Activated CD4-positive, alpha-beta memory T cell treated with anti-CD3 and anti-CD28 coated beads, Interleukin-2, amount 10 ng/mL, durations not matched to agents 7 days and 5 days (primary cell): ENCODE results near the gene DNAJC1. TPM values are rescaled to one million over a fixed set of nuclear protein-coding genes. Genes with fewer than 3 reads are reported as not detected.
"Not testable (repeated sequence)": the region's sequence is repeated elsewhere in the genome, so short reads cannot be mapped to it uniquely, and the experiment has no call there.

Experiments
- CTCF ChIA-PET: fragments of 350-600 bp; sonication (Branson Sonifier 250); formaldehyde crosslinking; loops from one replicate; lab custom pipeline; 2021; ENCODE audit warnings: antibody characterized with exemption, inconsistent platforms; lab: Charles Lee
- POLR2A ChIA-PET: fragments of 350-600 bp; sonication (Branson Sonifier 250); formaldehyde crosslinking; loops from one replicate; lab custom pipeline; 2021; ENCODE audit warnings: antibody characterized with exemption; lab: Charles Lee
- DNase-seq: peaks from one replicate; pipeline ENCODE4 v3.0.0-alpha.2; 2020
- H3K27ac Mint-ChIP-seq: one replicate; pipeline ENCODE4 v1.8.0; 2021; ENCODE audit warnings: mild to moderate bottlenecking, mixed read lengths
- H3K27me3 Mint-ChIP-seq: one replicate; pipeline ENCODE4 v1.8.0; 2021; ENCODE audit warnings: mixed read lengths
- H3K36me3 Mint-ChIP-seq: one replicate; pipeline ENCODE4 v1.8.0; 2021; ENCODE audit warnings: low read depth, mixed read lengths
- H3K4me1 Mint-ChIP-seq: one replicate; pipeline ENCODE4 v1.8.0; 2021; ENCODE audit warnings: mixed read lengths
- H3K4me3 Mint-ChIP-seq: one replicate; pipeline ENCODE4 v1.8.0; 2021; ENCODE audit warnings: mild to moderate bottlenecking, mixed read lengths
- H3K9me3 Mint-ChIP-seq: one replicate; pipeline ENCODE4 v1.8.0; 2021; ENCODE audit warnings: mixed read lengths
- total RNA-seq, 2 experiments: library from RNA; stranded (reverse); gene quantifications; one replicate each; pipeline ENCODE4 v1.2.3, GENCODE V29; 2021

Gene DNAJC1
- 10 to 100 TPM; 35.7 to 38.9 TPM for total RNA-seq

- Mint-ChIP-seq H3K27ac (peak within 1 kb of the TSS; percentile 93), H3K4me3 (peak within 1 kb of the TSS; percentile 96), H3K9me3 (no peaks in the 10 kb centered on the region), H3K27me3 (peaks cover 9% of the 10 kb centered on the region), H3K4me1 (peaks cover 30% of the 10 kb centered on the region), H3K36me3 (peaks cover 13% of the 10 kb centered on the region)
- CTCF ChIA-PET: interaction anchor here (0.6 to 3.4 kb wide), 11 partner anchors 9 to 986 kb away, joined by 3 to 35 read pairs (median 5); partner anchors contain the start of gene COMMD3
- POLR2A ChIA-PET: interaction anchor here (0.7 to 4.0 kb wide), 28 partner anchors 10 to 1093 kb away, joined by 3 to 26 read pairs (median 5); partner anchors contain the start of genes BMI1, COMMD3, SKIDA1 and SPAG6
- DNase-seq: peak; percentile 98
These were observed at the start of gene DNAJC1 for GRCh38 chr10:22003177-22003963. Gene DNAJC1 (minus strand): TSS chr10:22003730. CDS start chr10:22003434, 296 bp downstream.

- Mint-ChIP-seq H3K4me3 (no peak overlapping the region), H3K36me3 (no peaks in the 10 kb centered on the region), H3K4me1 (no peaks in the 10 kb centered on the region), H3K27ac (no peak overlapping the region), H3K27me3 (no peaks in the 10 kb centered on the region), H3K9me3 (peaks cover 5% of the 10 kb centered on the region)
- POLR2A ChIA-PET: no interaction called here
- no peak for DNase-seq
- CTCF ChIA-PET: no interaction called here
These were observed 49.5 kb upstream of the DNAJC1 start for GRCh38 chr10:22053048-22053447.

- Mint-ChIP-seq H3K9me3 (peaks cover 5% of the 10 kb centered on the region), H3K4me3 (no peak overlapping the region), H3K27me3 (no peaks in the 10 kb centered on the region), H3K4me1 (no peaks in the 10 kb centered on the region), H3K36me3 (no peaks in the 10 kb centered on the region), H3K27ac (no peak overlapping the region)
- POLR2A ChIA-PET: no interaction called here
- no peak for DNase-seq
- CTCF ChIA-PET: no interaction called here
These were observed 46.1 kb upstream of the DNAJC1 start for GRCh38 chr10:22049635-22050034.

GRCh38 chr10:22047812-22048211, 44.3 kb upstream of the DNAJC1 start:
- Mint-ChIP-seq H3K9me3 (peaks cover 5% of the 10 kb centered on the region), H3K36me3 (no peaks in the 10 kb centered on the region), H3K27ac (no peak overlapping the region), H3K27me3 (peaks cover 4% of the 10 kb centered on the region), H3K4me1 (no peaks in the 10 kb centered on the region), H3K4me3 (no peak overlapping the region)
- no peak for DNase-seq
- CTCF ChIA-PET: no interaction called here
- POLR2A ChIA-PET: no interaction called here

GRCh38 chr10:22043327-22043633, 39.8 kb upstream of the DNAJC1 start:
- ChIA-PET POLR2A (no interaction called here), CTCF (no interaction called here)
- H3K27ac Mint-ChIP-seq: no peak overlapping the region
- no peak for DNase-seq
- no peaks in the 10 kb centered on the region for H3K36me3 Mint-ChIP-seq
- H3K4me3 Mint-ChIP-seq: no peak overlapping the region
- H3K4me1 Mint-ChIP-seq: peaks cover 2% of the 10 kb centered on the region
- H3K27me3 Mint-ChIP-seq: peaks cover 17% of the 10 kb centered on the region
- no peaks in the 10 kb centered on the region for H3K9me3 Mint-ChIP-seq

- ChIA-PET POLR2A (no interaction called here), CTCF (no interaction called here)
- no peak for DNase-seq
- peaks cover 22% of the 10 kb centered on the region for H3K27me3 Mint-ChIP-seq
- peaks cover 2% of the 10 kb centered on the region for H3K4me1 Mint-ChIP-seq
- H3K36me3 Mint-ChIP-seq: no peaks in the 10 kb centered on the region
- H3K4me3 Mint-ChIP-seq: no peak overlapping the region
- H3K9me3 Mint-ChIP-seq: no peaks in the 10 kb centered on the region
- no peak overlapping the region for H3K27ac Mint-ChIP-seq
These were observed 39.2 kb upstream of the DNAJC1 start for GRCh38 chr10:22042557-22043326.

- ChIA-PET CTCF (no interaction called here), POLR2A (no interaction called here)
- Mint-ChIP-seq H3K4me3 (no peak overlapping the region), H3K36me3 (no peaks in the 10 kb centered on the region), H3K27me3 (peaks cover 25% of the 10 kb centered on the region), H3K9me3 (no peaks in the 10 kb centered on the region), H3K27ac (no peak overlapping the region), H3K4me1 (no peaks in the 10 kb centered on the region)
- DNase-seq: no peak
These were observed 30.8 kb upstream of the DNAJC1 start for GRCh38 chr10:22034333-22034732.

- H3K4me3 Mint-ChIP-seq, H3K4me1 Mint-ChIP-seq, H3K9me3 Mint-ChIP-seq, CTCF ChIA-PET, H3K27ac Mint-ChIP-seq, H3K36me3 Mint-ChIP-seq, DNase-seq, POLR2A ChIA-PET: not testable (repeated sequence)
- H3K27me3 Mint-ChIP-seq: peaks cover 18% of the 10 kb centered on the region
These were observed 28.7 kb upstream of the DNAJC1 start for GRCh38 chr10:22032268-22032667.

GRCh38 chr10:22030421-22030820, 26.9 kb upstream of the DNAJC1 start:
- no peaks in the 10 kb centered on the region for H3K9me3 Mint-ChIP-seq
- ChIA-PET POLR2A (no interaction called here), CTCF (no interaction called here)
- no peak for DNase-seq
- H3K27ac Mint-ChIP-seq: no peak overlapping the region
- peaks cover 1% of the 10 kb centered on the region for H3K4me1 Mint-ChIP-seq
- H3K36me3 Mint-ChIP-seq: no peaks in the 10 kb centered on the region
- no peak overlapping the region for H3K4me3 Mint-ChIP-seq
- peaks cover 19% of the 10 kb centered on the region for H3K27me3 Mint-ChIP-seq

GRCh38 chr10:22029445-22030236, 26.1 kb upstream of the DNAJC1 start:
- POLR2A ChIA-PET: interaction anchor here (1.4 kb wide), 1 partner anchor 26 kb away, joined by 4 read pairs; the partner anchor contains the start of gene DNAJC1
- CTCF ChIA-PET: interaction anchor here (0.5 kb wide), 1 partner anchor 61 kb away, joined by 3 read pairs; no protein-coding TSS in a partner anchor
- Mint-ChIP-seq H3K9me3 (no peaks in the 10 kb centered on the region), H3K36me3 (no peaks in the 10 kb centered on the region), H3K27ac (no peak overlapping the region), H3K4me3 (no peak overlapping the region), H3K4me1 (peaks cover 1% of the 10 kb centered on the region), H3K27me3 (peaks cover 16% of the 10 kb centered on the region)
- DNase-seq: no peak

- no peak for DNase-seq
- ChIA-PET CTCF (no interaction called here), POLR2A (no interaction called here)
- peaks cover 16% of the 10 kb centered on the region for H3K27me3 Mint-ChIP-seq
- peaks cover 2% of the 10 kb centered on the region for H3K9me3 Mint-ChIP-seq
- peaks cover 8% of the 10 kb centered on the region for H3K4me1 Mint-ChIP-seq
- H3K4me3 Mint-ChIP-seq: no peak overlapping the region
- peaks cover 3% of the 10 kb centered on the region for H3K36me3 Mint-ChIP-seq
- no peak overlapping the region for H3K27ac Mint-ChIP-seq
These were observed 24.1 kb upstream of the DNAJC1 start for GRCh38 chr10:22027364-22028238.

GRCh38 chr10:22026287-22026686, 22.8 kb upstream of the DNAJC1 start:
- peaks cover 2% of the 10 kb centered on the region for H3K9me3 Mint-ChIP-seq

More at GRCh38 chr10:22026287-22026686, 22.8 kb upstream of the DNAJC1 start:
- CTCF ChIA-PET: interaction anchor here (1.5 kb wide), 1 partner anchor 15 kb away, joined by 5 read pairs; no protein-coding TSS in a partner anchor
- Mint-ChIP-seq H3K27me3 (peaks cover 16% of the 10 kb centered on the region), H3K36me3 (peaks cover 3% of the 10 kb centered on the region), H3K27ac (no peak overlapping the region), H3K4me1 (peaks cover 16% of the 10 kb centered on the region), H3K4me3 (no peak overlapping the region)
- no peak for DNase-seq
- POLR2A ChIA-PET: no interaction called here
